Panc1 (cell line): ENCODE results near the gene CCDC71.

Experiments
- POLR2AphosphoS5 ChIP-seq: IDR thresholded peaks from 2 replicates; pipeline ENCODE4 v1.6.1; 2012; ENCODE audit warnings: mild to moderate bottlenecking, low read depth, low read length, moderate library complexity
- SIN3A ChIP-seq: IDR thresholded peaks from 2 replicates; pipeline ENCODE4 v1.6.1; 2012; ENCODE audit warnings: low read depth, mild to moderate bottlenecking, low read length, moderate library complexity, borderline replicate concordance; ENCODE audit not compliant: insufficient read depth
- TCF7L2 ChIP-seq: IDR thresholded peaks from 2 replicates; pipeline ENCODE4 v1.6.1; 2011; ENCODE audit warnings: mild to moderate bottlenecking, low read depth, low read length, inconsistent platforms
- TF ChIP-seq, protein P1 (sequence below): fragments of 450-650 bp; IDR thresholded peaks from 2 replicates; pipeline ENCODE4 v1.5.1; 2017; ENCODE audit warnings: mild to moderate bottlenecking
- TF ChIP-seq, protein P2 (sequence below), 2 experiments: IDR thresholded peaks; 2 replicates each; pipeline ENCODE4 v1.6.1; 2011 to 2012; ENCODE audit warnings: low read depth in 2 of 2, control low read depth in 1 of 2, low read length in 1 of 2, mild to moderate bottlenecking in 1 of 2, moderate library complexity in 1 of 2; ENCODE audit not compliant: insufficient read depth in 1 of 2

DNA sequence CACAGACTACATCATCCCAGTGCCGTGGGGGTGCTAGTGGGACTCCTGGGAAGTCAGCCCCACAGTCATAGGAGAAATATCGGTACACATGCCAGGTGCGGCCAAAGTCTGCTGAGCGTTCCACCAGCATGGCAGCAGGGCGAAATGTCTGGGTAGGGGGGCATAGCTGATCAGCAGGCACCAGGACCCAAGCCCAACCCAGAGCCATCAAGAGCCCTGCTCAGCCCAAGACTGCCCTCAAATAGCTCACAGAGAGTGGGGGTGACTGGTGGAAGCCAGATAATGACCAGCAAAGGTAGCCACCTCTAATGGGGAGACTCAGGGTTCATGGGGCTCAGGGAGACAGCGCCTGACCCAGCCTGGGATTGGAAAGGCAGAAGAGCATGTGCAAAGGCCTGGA, 34.6 kb downstream of the CCDC71 start:
- TF ChIP-seq, protein P1, sequence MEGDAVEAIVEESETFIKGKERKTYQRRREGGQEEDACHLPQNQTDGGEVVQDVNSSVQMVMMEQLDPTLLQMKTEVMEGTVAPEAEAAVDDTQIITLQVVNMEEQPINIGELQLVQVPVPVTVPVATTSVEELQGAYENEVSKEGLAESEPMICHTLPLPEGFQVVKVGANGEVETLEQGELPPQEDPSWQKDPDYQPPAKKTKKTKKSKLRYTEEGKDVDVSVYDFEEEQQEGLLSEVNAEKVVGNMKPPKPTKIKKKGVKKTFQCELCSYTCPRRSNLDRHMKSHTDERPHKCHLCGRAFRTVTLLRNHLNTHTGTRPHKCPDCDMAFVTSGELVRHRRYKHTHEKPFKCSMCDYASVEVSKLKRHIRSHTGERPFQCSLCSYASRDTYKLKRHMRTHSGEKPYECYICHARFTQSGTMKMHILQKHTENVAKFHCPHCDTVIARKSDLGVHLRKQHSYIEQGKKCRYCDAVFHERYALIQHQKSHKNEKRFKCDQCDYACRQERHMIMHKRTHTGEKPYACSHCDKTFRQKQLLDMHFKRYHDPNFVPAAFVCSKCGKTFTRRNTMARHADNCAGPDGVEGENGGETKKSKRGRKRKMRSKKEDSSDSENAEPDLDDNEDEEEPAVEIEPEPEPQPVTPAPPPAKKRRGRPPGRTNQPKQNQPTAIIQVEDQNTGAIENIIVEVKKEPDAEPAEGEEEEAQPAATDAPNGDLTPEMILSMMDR = no peak
- TF ChIP-seq, protein P2, sequence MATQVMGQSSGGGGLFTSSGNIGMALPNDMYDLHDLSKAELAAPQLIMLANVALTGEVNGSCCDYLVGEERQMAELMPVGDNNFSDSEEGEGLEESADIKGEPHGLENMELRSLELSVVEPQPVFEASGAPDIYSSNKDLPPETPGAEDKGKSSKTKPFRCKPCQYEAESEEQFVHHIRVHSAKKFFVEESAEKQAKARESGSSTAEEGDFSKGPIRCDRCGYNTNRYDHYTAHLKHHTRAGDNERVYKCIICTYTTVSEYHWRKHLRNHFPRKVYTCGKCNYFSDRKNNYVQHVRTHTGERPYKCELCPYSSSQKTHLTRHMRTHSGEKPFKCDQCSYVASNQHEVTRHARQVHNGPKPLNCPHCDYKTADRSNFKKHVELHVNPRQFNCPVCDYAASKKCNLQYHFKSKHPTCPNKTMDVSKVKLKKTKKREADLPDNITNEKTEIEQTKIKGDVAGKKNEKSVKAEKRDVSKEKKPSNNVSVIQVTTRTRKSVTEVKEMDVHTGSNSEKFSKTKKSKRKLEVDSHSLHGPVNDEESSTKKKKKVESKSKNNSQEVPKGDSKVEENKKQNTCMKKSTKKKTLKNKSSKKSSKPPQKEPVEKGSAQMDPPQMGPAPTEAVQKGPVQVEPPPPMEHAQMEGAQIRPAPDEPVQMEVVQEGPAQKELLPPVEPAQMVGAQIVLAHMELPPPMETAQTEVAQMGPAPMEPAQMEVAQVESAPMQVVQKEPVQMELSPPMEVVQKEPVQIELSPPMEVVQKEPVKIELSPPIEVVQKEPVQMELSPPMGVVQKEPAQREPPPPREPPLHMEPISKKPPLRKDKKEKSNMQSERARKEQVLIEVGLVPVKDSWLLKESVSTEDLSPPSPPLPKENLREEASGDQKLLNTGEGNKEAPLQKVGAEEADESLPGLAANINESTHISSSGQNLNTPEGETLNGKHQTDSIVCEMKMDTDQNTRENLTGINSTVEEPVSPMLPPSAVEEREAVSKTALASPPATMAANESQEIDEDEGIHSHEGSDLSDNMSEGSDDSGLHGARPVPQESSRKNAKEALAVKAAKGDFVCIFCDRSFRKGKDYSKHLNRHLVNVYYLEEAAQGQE (IDR thresholded peaks at IDR 0.05; ENCODE audit: insufficient read depth in 1 of 2, low read depth in 2 of 2, low read length in 1 of 2) = no peak
- no peak for TF ChIP-seq POLR2AphosphoS5
- TF ChIP-seq SIN3A = no peak
- no peak for TF ChIP-seq TCF7L2
